Stimulated activated CD4-positive, alpha-beta T cell treated with anti-CD3 and anti-CD28 coated beads, Interleukin-15, amount 100 ng/mL, for 48 hours (primary cell): ENCODE measurements around the gene FUT9.
"Not testable (repeated sequence)": the region's sequence is repeated elsewhere in the genome, so short reads cannot be mapped to it uniquely, and the experiment has no call there.

ENCODE experiments used
- DNase-seq, 2 donors: peaks; one replicate each; pipeline ENCODE4 v3.0.0-alpha.2; 2020; ENCODE audit warnings: low read depth in 2 of 2

The FUT9 gene

GRCh38 chr6:96186516-96187195 is 170.9 kb downstream of the FUT9 start:
- no peak for DNase-seq

- no peak for DNase-seq
Measured at GRCh38 chr6:96194675-96195074, 178.9 kb downstream of the FUT9 start.

- no peak for DNase-seq
Measured at GRCh38 chr6:96195272-96195671, 179.5 kb downstream of the FUT9 start.

GRCh38 chr6:96196633-96197032 is 180.9 kb downstream of the FUT9 start:
- DNase-seq, result no peak

- DNase-seq, result no peak
Measured at GRCh38 chr6:96197241-96197640, 181.5 kb downstream of the FUT9 start.

- no peak for DNase-seq
Measured at GRCh38 chr6:96202571-96202970, 186.8 kb downstream of the FUT9 start.

GRCh38 chr6:96211341-96211740 is 195.6 kb downstream of the FUT9 start:
- DNase-seq, result no peak

GRCh38 chr6:96212066-96212465 is 196.3 kb downstream of the FUT9 start:
- DNase-seq, result no peak

- no peak for DNase-seq
Measured at GRCh38 chr6:96213784-96214183, 198.0 kb downstream of the FUT9 start.

- no peak for DNase-seq
Measured at GRCh38 chr6:96223695-96224094, 207.9 kb downstream of the FUT9 start.

- no peak for DNase-seq
Measured at GRCh38 chr6:96227135-96227534, 211.4 kb downstream of the FUT9 start.

- no peak for DNase-seq
Measured at GRCh38 chr6:96234444-96234843, 218.7 kb downstream of the FUT9 start.

- DNase-seq, result no peak
Measured at GRCh38 chr6:96235927-96236326, 220.2 kb downstream of the FUT9 start.

- no peak for DNase-seq
Measured at GRCh38 chr6:96236471-96236870, 220.7 kb downstream of the FUT9 start.

- no peak for DNase-seq
Measured at GRCh38 chr6:96237638-96238347, 222.0 kb downstream of the FUT9 start.

- DNase-seq, result no peak
Measured at GRCh38 chr6:96246563-96246962, 230.8 kb downstream of the FUT9 start.

GRCh38 chr6:96249755-96250154 is 234.0 kb downstream of the FUT9 start:
- no peak for DNase-seq

GRCh38 chr6:96257751-96258150 is 242.0 kb downstream of the FUT9 start:
- no peak for DNase-seq

- not testable (repeated sequence) for DNase-seq
Measured at GRCh38 chr6:96260787-96261430, 245.1 kb downstream of the FUT9 start.
